WERI-Rb-1 (cell line): ENCODE results near the gene GPRASP2.
A peak's percentile ranks its signal among the peaks of the same experiment; 100 is the strongest.
"Not testable (repeated sequence)": the region's sequence is repeated elsewhere in the genome, so short reads cannot be mapped to it uniquely, and the experiment has no call there.

Experiments used
- DNase-seq: peaks from one replicate; pipeline ENCODE4 v3.0.0-alpha.2; 2020
- H3K27ac ChIP-seq: fragments of 250-450 bp; sonication (Bioruptor Pico); 2 replicates; pipeline ENCODE4 v1.5.1; 2020; ENCODE audit warnings: mild to moderate bottlenecking, moderate library complexity
- H3K27me3 ChIP-seq: fragments of 250-450 bp; sonication (Bioruptor Pico); 2 replicates; pipeline ENCODE4 v1.5.1; 2021; ENCODE audit warnings: mild to moderate bottlenecking, low read depth, moderate library complexity; ENCODE audit not compliant: insufficient read depth, severe bottlenecking
- H3K36me3 ChIP-seq: fragments of 250-450 bp; sonication (Bioruptor Pico); 2 replicates; pipeline ENCODE4 v1.5.1; 2020; ENCODE audit warnings: mild to moderate bottlenecking, moderate library complexity
- H3K4me3 ChIP-seq: 2 replicates; pipeline ENCODE4 v1.5.1; 2011; ENCODE audit warnings: low read depth, mild to moderate bottlenecking, control low read depth, low read length
- H3K9me3 ChIP-seq: fragments of 250-450 bp; sonication (Bioruptor Pico); 2 replicates; pipeline ENCODE4 v1.5.1; 2021; ENCODE audit warnings: mild to moderate bottlenecking, moderate library complexity; ENCODE audit not compliant: severe bottlenecking
- TF ChIP-seq, protein P1 (sequence below): IDR thresholded peaks from 2 replicates; pipeline ENCODE4 v1.5.1; 2011; ENCODE audit warnings: low read depth, mild to moderate bottlenecking, control low read depth, inconsistent platforms, low read length

GPRASP2 gene

DNA sequence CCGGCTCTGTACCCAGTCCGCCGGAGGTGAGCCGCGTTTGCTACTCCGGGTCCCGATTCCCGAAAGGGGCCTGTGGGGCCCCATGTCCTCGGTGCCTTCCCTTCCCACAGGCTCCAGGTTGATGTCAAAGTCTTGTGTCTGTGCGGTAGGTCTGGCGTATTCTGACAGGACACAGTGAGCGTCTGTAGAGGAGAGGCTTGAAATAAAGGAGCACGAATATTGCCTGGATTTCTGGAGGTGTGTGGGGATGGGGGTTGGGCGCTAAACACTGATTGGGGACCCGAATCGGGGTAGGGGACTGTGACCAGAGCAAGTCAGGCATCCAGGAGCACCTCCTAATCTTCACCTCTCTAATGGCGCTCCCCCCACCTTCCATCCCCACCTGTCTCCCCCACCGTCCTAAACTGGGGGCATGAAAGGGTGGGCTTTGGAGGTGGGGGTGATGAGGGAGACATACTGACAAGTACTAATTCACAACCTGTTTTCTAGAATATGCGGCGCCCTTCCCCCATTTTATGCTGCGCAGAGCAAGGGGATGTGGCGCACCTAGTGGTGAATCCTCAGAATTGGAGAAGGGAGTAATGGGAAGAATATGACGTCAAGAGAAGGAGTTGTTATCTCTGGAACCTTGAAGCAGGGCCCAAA lies 855 bp downstream of the GPRASP2 start:
- peak overlapping the region; percentile 54 for H3K4me3 ChIP-seq
- TF ChIP-seq, protein P1, sequence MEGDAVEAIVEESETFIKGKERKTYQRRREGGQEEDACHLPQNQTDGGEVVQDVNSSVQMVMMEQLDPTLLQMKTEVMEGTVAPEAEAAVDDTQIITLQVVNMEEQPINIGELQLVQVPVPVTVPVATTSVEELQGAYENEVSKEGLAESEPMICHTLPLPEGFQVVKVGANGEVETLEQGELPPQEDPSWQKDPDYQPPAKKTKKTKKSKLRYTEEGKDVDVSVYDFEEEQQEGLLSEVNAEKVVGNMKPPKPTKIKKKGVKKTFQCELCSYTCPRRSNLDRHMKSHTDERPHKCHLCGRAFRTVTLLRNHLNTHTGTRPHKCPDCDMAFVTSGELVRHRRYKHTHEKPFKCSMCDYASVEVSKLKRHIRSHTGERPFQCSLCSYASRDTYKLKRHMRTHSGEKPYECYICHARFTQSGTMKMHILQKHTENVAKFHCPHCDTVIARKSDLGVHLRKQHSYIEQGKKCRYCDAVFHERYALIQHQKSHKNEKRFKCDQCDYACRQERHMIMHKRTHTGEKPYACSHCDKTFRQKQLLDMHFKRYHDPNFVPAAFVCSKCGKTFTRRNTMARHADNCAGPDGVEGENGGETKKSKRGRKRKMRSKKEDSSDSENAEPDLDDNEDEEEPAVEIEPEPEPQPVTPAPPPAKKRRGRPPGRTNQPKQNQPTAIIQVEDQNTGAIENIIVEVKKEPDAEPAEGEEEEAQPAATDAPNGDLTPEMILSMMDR: peak; percentile 52
- no peaks in the 10 kb centered on the region for H3K9me3 ChIP-seq
- peaks cover 3% of the 10 kb centered on the region; the same call in 1 of the 2 replicates for H3K36me3 ChIP-seq
- H3K27ac ChIP-seq: peak overlapping the region; percentile 51
- peak; percentile 51 for DNase-seq
- H3K27me3 ChIP-seq: peaks cover 10% of the 10 kb centered on the region

DNA sequence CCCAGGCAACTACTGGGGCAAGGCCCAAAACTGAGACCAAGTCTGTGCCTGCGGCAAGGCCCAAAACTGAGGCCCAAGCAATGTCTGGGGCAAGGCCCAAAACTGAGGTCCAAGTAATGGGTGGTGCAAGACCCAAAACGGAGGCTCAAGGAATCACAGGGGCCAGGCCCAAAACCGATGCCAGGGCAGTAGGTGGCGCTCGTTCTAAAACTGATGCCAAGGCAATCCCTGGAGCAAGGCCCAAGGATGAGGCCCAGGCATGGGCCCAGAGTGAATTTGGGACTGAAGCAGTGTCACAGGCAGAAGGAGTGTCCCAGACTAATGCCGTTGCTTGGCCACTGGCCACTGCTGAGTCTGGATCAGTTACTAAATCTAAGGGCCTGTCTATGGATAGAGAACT lies 2.7 kb downstream of the GPRASP2 start:
- H3K27me3 ChIP-seq: peaks cover 13% of the 10 kb centered on the region
- H3K27ac ChIP-seq: no peak overlapping the region
- TF ChIP-seq, protein P1: no peak
- no peaks in the 10 kb centered on the region for H3K9me3 ChIP-seq
- H3K4me3 ChIP-seq: no peak overlapping the region
- peaks cover 3% of the 10 kb centered on the region; the same call in 1 of the 2 replicates for H3K36me3 ChIP-seq
- no peak for DNase-seq

DNA sequence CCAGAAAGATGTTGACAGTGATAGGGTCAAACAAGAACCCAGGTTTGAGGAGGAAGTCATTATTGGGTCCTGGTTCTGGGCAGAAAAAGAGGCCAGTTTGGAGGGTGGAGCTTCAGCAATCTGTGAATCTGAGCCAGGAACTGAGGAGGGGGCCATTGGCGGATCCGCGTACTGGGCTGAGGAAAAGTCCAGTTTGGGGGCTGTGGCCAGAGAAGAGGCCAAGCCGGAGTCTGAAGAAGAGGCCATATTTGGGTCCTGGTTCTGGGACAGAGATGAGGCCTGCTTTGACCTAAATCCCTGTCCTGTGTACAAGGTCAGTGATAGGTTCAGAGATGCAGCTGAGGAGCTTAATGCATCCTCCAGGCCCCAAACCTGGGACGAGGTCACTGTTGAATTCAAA lies 3.7 kb downstream of the GPRASP2 start:
- no peaks in the 10 kb centered on the region for H3K9me3 ChIP-seq
- TF ChIP-seq, protein P1: no peak
- no peak overlapping the region for H3K27ac ChIP-seq
- H3K4me3 ChIP-seq: no peak overlapping the region
- peaks cover 3% of the 10 kb centered on the region; the same call in 1 of the 2 replicates for H3K36me3 ChIP-seq
- DNase-seq: no peak
- H3K27me3 ChIP-seq: peaks cover 14% of the 10 kb centered on the region

DNA sequence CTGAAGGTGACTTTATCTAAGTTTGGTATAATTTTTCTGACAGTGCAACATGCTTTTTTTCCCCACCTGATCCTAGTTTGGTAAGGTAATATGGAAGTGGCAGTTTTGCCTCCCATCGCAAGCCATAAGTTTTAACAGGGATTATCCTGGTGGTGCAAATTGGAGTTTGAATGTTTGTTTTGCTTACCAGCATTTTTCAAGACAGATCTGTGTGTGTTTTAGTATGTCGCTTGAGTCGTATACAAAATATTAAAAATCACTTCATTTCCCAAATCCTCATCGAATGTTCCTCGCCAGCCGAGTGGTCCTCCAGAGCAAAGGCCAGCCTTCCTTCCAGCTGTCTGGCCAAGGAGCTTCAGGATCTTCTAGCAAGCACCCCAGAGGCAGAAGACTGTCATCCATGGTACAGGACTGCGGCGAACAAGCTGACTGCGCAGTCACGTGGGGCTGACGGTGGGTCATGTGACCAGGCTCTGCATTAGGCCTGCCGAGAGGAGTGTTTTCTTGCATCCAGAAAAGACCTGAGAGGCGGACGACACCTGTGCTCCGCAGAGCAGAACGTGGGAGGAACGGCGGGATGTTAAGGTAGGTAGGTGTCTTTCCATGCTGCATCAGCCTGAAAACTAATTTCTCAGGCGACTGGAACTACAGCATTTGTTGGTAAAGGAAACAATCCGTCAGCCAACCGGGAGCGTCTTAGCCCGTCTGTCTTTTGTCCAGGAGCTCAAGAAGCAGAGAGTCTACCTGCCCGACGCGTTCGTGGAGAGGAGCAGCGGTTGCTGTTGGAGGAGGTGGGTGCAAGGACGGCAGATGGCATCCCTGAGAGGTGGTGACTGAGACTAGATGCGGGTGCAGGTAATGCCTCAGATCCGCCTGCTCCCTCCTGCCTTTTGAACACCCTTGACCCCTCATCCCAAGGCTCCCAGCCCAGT lies 8.3 kb downstream of the GPRASP2 start, which contains the start of gene GPRASP3:
Gene GPRASP3, plus strand, starts transcription at position 507 of the 932 bp plus-strand sequence. CDS start 28,253 bp downstream, outside the sequence.
- DNase-seq: peak; percentile 77
- peak within 1 kb of the TSS; percentile 57 for H3K27ac ChIP-seq
- H3K9me3 ChIP-seq: no peaks in the 10 kb centered on the region

DNA sequence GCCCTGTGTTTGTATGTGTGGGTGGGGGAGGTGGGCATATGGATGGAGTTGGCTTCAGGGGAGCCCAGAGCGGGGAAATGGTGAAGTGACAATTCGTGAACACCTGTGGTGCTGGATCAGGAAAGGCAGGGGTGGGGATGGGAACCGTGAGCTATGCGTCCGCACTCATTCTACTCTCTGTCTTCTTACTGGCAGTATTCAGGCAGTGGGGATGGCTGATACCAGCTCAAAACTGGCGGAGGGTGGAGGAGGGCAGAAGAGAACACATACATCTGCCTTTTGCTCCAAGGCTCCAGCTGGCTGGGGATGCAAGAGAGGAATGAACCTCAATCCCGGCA lies 8.9 kb downstream of the GPRASP2 start:
- not testable (repeated sequence) for H3K36me3 ChIP-seq, DNase-seq, H3K9me3 ChIP-seq, H3K27ac ChIP-seq
- Histone ChIP-seq H3K4me3 (peak overlapping the region; percentile 55), H3K27me3 (peaks cover 14% of the 10 kb centered on the region)

More for the DNA sequence above, 8.3 kb downstream of the GPRASP2 start, which contains the start of gene GPRASP3:
- peaks cover 14% of the 10 kb centered on the region for H3K27me3 ChIP-seq
- H3K36me3 ChIP-seq: no peaks in the 10 kb centered on the region
- TF ChIP-seq, protein P1: no peak
- peak within 1 kb of the TSS; percentile 55 for H3K4me3 ChIP-seq

DNA sequence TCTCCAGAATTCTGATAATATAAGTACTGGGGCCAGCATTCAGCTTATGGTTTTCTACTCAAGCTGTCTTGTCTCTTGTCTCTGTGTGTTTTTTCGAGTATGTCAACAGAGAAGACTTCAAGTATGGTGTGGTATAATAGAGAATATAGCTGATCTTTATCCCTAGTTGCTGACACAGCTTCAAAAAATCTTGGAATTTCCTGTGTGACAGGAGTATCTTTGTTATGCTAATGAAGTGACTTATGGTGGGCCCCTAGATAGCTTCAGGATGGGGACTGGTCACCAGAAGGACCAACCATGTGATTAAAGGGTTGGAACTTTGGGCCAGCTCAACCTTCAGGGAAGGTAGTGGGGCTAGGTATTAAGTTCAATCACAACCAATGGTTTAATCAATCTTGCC lies 11.2 kb downstream of the GPRASP2 start:
- Histone ChIP-seq H3K4me3 (no peak overlapping the region), H3K27me3 (peaks cover 4% of the 10 kb centered on the region), H3K27ac (no peak overlapping the region), H3K36me3 (no peaks in the 10 kb centered on the region), H3K9me3 (no peaks in the 10 kb centered on the region)
- DNase-seq: no peak
- TF ChIP-seq, protein P1: no peak
